Right ventricle myocardium inferior (tissue), 1 donor: Measurements from ENCODE around the gene AURKAIP1. TPM values are rescaled to one million over a fixed set of nuclear protein-coding genes. Genes with fewer than 3 reads are reported as not detected.
"Not testable (repeated sequence)": the region's sequence is repeated elsewhere in the genome, so short reads cannot be mapped to it uniquely, and the experiment has no call there.

Experiments
- ATAC-seq: fragments of 200-7000 bp; cut with Tn5 transposase; one replicate; pipeline ENCODE4 v1.9.1; 2020; ENCODE audit warnings: mild to moderate bottlenecking, moderate library complexity
- DNase-seq: peaks from one replicate; pipeline ENCODE4 v3.0.0; 2021; ENCODE audit errors: missing footprints
- intact Hi-C: fragments of 100-400 bp; cut with DNase I; formaldehyde crosslinking; loops from one replicate; pipeline ENCODE4 v1.11.0; 2022
- long read RNA-seq: library from polyadenylated mRNA; unstranded; transcript quantifications from one replicate; pipeline ENCODE4 v2.0.0, GENCODE V29; 2021
- total RNA-seq: library from RNA; stranded (reverse); fragmentation: NEBNext Ultra II Directional; extraction: Animal tissue kit (Norgen Biotek cat#: 25700); gene quantifications from one replicate; pipeline ENCODE4 v1.2.1, GENCODE V29; 2021
- donor health status: DM: no; HTN: yes; CAD: no; lungs with severe emphysema.

AURKAIP1 gene
- 265 TPM for total RNA-seq
- long read RNA-seq, transcript AURKAIP1-204 (4 exons, 875 nt): minor isoform, 39 of 166 reads
- long read RNA-seq, transcript AURKAIP1-203 (3 exons, 1,072 nt): minor isoform, 12 of 166 reads
- long read RNA-seq, transcript AURKAIP1-201 (4 exons, 798 nt): minor isoform, 7 of 166 reads
- long read RNA-seq, transcript AURKAIP1-202 (4 exons, 1,047 nt): major isoform, 69 of 166 reads
- long read RNA-seq, partial matches to known transcripts: 37 of 166 reads
- long read RNA-seq, other reads (novel, unspliced or antisense): 2 of 166 reads

- ATAC-seq: peak; percentile 97
- intact Hi-C loops: no loop called here
- peak; percentile 98 for DNase-seq
Observed at GRCh38 chr1:1374929-1375662, at the start of gene AURKAIP1. TSS of gene AURKAIP1 (minus strand) at chr1:1375207. CDS start at chr1:1374756, 451 bp downstream.

DNA sequence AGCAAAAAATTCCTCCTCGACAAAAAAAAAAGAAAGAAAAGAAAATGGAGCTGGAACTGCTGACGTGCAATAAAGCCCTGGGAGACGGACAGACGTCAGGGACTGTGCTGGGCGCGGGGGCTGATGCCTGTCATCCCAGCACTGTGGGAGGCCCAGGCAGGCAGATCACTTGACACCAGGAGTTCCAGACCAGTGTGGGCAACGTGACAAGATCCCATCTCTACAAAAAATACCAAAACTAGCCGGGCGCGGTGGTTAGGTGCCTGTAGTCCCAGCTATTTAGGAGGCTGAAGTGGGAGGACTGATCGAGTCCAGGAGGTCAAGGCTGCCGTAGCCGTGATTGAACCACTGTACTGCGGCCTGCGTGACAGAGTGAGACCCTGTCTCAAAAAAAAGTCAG lies 49.7 kb upstream of the AURKAIP1 start:
- intact Hi-C loops: no loop called here
- no peak for DNase-seq
- ATAC-seq: no peak

GRCh38 chr1:1423245-1423597 lies 48.2 kb upstream of the AURKAIP1 start:
- intact Hi-C loops: no loop called here
- ATAC-seq (no peak), DNase-seq (no peak)

DNA sequence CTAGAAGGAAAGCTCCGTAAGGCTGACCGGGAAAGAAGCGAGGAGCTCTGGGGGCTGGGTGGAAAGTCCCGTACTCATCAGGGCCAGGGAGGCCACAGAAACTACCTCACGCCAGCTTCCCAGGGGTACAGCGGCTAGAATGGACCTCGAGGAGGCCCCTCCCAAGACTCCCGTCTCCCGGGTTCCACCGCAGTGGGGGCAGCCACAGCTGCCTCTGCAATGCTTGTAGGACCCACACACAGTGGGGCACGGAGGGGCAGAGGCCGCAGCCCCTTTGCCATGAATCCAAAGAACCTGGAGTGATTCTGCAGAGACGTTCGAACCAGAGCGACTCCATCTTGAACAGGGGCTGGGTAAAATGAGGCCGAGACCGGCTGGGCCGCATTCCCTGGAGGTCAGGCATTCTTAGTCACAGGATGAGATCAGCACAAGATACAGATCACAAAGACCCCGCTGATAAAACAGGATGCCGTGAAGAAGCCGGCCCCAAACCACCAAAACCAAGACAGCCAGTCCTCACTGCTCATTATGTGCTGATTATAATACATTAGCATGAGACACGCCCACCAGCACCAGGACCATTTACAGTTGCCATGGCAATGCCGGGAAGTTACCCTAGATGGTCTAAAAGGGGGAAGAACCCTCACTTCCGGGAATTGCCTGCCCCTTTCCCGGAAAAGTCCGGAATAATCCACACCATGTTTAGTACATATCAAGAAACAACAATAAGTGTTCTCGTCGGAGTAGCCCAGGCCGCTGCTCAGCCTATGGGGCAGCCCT lies 47.6 kb upstream of the AURKAIP1 start:
- intact Hi-C loops: no loop called here
- no peak for ATAC-seq
- DNase-seq: no peak

DNA sequence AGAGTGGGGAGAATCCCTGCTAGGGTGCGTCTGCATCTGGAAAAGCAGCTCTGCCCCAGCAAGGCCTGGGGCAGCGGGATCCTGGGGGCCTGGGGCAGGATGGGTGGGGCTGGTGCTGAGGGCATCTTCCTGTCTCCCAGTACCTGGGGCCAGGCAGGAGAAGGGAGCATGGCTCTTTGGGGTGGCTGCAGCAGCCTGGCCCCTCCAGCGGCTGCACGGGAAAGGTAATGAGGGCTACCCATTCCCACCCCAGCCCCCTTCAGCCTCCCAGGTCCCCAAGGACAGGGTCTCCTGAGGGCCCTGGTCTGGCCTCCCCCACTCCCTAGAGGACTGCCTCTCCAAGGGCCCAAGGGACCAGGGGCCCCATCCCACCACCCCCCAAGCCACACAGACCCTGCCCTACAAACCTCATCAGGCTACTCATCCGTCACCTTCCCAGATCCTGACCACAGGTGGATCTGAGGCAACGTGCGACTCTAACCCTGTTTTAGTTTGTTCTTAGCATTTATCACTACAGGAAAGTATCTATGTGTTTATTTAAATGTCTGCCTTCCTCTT lies 47.0 kb upstream of the AURKAIP1 start:
- DNase-seq (no peak), ATAC-seq (no peak)
- intact Hi-C loops: no loop called here

DNA sequence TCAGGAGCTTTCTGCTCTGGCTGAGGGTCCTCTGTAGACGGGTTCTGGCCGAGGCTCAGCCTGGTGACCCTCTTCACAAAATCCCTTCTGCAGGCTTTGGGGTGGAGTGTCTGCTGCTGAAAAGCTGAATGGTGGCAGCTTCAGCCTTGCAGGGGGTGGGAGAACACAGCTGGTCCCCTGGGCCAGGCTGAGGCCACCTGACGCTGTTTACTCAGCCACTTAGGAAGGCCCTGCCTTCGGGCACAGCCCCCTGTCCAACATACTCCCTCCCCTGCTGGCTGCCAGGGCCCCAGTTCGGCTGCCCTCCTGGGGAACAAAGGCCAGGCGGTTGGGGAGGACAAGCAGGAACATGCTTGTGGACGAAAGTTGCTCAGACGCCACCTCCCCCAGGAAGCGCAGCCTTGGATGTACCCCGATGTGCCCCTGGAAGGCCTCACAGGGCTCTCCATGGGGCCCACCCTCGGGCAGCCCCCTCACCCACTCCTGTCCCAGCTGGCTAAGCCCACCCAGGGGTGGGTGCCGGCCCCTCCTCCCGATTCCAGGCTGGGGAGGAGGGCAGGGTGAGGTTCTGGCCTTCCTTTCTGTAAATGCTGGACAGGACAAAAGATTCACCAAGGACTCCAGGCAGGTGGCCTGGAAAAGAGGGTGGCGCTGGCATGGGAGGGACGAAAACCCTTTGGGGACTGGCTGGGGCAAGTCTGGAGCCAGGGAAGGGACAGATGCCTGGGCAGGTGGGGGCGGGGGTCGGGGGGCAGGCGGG lies 46.3 kb upstream of the AURKAIP1 start, which contains the start of gene ANKRD65:
TSS of gene ANKRD65 (minus strand) at position 130 of the 760 bp plus-strand sequence. CDS start 271 bp downstream, outside the sequence.
- intact Hi-C loops: no loop called here
- no peak for DNase-seq
- ATAC-seq: no peak

GRCh38 chr1:1420654-1421141 lies 45.7 kb upstream of the AURKAIP1 start:
- intact Hi-C loops: no loop called here
- ATAC-seq (no peak), DNase-seq (no peak)

DNA sequence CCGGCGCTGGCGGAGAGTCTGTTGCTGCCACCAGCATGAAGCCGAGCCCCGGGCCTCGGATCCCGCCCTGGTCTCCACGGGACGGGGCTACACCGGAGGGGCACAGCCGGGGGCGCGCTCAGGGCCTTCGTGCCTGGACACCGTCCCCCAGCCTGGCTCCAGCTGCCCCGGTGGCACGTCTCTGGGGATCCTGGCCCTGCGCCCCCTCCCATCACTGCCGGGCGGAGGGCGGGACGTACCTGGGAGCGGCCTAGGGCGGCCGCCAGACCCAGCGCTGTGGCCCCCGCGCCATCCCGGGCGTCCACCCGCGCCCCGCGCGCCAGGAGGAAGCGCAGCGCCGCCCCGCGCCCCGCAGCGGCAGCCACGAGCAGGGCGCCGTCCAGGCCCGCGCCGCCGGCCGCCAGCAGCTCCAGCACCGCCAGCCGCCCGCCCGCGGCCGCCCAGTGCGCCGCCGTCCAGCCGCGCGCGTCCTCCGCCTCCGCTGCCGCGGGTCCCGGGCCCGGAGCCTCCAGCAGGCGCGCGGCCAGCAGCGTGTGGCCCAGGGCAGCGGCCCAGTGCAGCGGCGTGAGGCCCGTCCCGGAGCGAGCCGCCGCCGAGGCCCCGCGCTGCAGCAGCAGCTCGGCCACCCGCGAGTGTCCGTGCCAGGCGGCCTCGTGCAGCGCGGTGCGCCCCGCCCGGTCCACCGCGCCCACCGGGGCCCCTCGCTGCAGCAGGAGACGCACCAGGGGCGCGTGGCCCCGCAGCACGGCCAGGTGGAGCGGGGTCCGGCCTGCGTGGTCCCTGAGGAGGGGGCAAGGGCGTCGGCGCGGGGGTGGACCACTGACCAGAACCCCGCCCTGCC lies 45.0 kb upstream of the AURKAIP1 start:
- intact Hi-C loops: no loop called here
- peak; percentile 57 for DNase-seq
- ATAC-seq: peak; percentile 80

GRCh38 chr1:1419363-1419812 lies 44.4 kb upstream of the AURKAIP1 start:
- DNase-seq (peak; percentile 40), ATAC-seq (peak; percentile 21)
- intact Hi-C loops: no loop called here

DNA sequence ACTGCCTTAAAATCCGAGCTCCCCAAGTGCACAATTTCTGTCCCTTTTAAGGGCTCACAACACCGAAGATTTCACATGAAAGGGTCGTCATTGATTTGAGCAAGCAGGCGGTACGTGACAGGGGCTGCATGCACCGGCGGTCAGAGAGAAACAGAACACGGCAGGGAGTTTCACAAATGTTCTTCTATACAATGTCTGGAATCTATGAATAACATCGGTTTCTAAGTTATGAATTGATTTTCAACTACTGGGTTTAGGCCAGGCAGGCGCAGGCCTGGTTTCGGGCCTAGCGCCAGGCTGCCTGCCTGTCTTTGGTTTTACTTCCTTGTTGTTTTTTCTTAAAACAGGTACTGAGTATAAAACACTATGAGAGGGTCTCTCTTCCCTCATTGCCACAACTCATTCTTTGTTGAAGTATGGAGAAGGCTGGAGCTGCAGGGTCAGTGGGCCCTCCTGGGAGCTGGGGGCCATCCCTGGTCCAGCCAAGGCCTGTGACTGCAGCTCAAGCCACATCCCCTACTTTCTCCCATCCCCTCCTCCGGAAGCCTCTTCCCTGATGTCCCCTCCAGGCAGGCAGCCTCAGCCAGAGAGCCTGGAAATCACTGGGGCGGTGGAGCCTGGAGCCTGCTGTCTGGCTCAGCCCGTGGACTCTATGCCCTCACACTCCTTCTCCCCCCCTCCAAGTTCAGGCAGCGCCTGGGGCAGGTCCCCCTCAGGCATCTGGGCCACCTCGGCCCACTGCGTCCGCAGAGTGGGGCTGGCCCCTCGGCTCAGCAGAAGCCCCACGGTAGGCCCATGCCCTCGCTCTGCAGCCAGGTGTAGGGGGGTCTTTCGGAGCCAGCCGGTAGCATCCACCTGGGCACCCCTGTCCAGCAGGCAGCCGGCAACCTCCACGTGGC lies 43.7 kb upstream of the AURKAIP1 start:
- intact Hi-C loops: no loop called here
- ATAC-seq: no peak
- DNase-seq: peak; percentile 46

DNA sequence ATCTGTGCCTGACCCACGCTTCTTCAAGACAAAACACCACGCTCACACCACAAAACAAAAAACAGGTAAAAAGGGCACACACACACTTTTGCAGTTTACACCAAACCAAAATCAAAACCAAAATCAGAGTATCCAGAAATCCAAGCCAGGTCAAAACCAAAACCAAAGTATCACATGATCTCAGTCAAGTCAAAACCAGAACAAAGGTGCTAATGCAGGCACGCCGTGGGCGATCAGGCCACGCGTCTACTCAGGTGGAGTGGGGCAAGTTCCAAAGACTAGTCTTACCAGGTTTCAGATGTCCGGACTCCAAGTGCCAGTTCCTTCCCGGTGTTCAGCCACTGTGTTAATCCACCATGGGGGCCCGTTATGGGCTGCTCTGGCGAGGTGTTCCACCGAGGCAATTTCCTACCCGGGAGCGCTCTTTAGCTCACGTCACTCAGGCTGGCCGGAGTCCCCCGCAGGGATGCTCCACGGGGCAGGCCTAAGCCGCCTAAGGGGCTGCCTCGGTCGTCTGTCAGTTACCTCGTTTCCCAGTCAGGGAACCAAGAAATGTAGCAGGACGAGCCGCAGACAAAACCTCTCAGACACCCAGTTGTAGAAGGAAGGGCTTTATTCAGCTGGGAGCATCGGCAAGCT lies 42.9 kb upstream of the AURKAIP1 start:
- DNase-seq, ATAC-seq, intact Hi-C loops: not testable (repeated sequence)

GRCh38 chr1:1417396-1417795 lies 42.4 kb upstream of the AURKAIP1 start:
- DNase-seq, intact Hi-C loops, ATAC-seq: not testable (repeated sequence)

- DNase-seq: no peak
- no peak for ATAC-seq
Observed at GRCh38 chr1:1415751-1416150, 40.7 kb upstream of the AURKAIP1 start.

DNA sequence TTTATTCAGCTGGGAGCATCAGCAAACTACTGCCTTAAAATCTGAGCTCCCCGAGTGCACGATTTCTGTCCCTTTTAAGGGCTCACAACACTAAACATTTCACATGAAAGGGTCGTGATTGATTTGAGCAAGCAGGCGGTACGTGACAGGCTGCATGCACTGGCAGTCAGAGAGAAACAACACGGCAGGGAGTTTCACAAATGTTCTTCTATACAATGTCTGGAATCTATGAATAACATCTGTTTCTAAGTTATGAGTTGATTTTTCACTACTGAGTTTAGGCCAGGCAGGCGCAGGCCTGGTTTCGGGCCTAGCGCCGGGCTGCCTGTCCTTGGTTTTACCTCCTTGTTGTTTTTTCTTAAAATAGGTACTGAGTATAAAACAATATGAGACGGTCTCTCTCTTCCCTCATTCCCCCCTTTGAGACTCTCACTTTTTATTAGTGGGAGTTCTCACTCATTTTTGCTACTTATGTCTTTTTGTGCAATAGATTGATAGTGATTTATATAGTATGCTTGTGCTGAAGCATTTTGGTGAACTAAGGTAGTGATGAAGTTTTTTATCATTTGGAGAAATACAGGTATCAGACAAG lies 37.4 kb upstream of the AURKAIP1 start:
- DNase-seq, ATAC-seq, intact Hi-C loops: not testable (repeated sequence)

More at GRCh38 chr1:1415751-1416150, 40.7 kb upstream of the AURKAIP1 start:
- intact Hi-C loops: no loop called here

DNA sequence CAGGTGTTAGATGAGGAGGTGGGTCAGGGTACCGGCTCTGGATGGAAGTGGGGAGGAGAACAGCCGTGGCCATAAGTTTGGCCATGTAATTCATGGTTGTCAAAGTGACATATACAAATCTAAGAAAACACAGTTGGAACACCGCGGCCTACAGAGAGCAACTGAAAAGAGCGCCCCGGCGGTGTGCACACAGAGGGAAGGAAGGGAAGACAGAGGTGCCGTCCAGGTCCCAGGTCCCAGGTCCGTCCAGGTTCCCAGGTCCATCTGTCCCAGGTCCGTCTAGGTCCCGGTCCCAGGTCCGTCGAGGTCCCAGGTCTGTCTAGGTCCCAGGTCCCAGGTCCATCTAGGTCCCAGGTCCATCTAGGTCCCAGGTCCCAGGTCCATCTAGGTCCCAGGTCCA lies 36.6 kb upstream of the AURKAIP1 start:
- ATAC-seq (no peak), DNase-seq (no peak)
- intact Hi-C loops: no loop called here

- intact Hi-C loops, DNase-seq, ATAC-seq: not testable (repeated sequence)
Observed at GRCh38 chr1:1410238-1410637, 35.2 kb upstream of the AURKAIP1 start.
